Muscle of leg (tissue), 11 donors: ENCODE data around the gene RIMBP2. TPM values are rescaled to one million over a fixed set of nuclear protein-coding genes. Genes with fewer than 3 reads are reported as not detected.
A peak's percentile ranks its signal among the peaks of the same experiment; 100 is the strongest.

Experiments
- DNase-seq: peaks from one replicate; pipeline ENCODE4 v3.0.0; 2013
- H3K27ac ChIP-seq: one replicate; pipeline ENCODE4 v1.5.1; 2013; ENCODE audit warnings: mild to moderate bottlenecking, low read length, control low read depth
- H3K27me3 ChIP-seq: one replicate; pipeline ENCODE4 v1.6.1; 2013; ENCODE audit warnings: low read length; ENCODE audit not compliant: control insufficient read depth, insufficient read depth
- H3K36me3 ChIP-seq: one replicate; pipeline ENCODE4 v1.6.1; 2013; ENCODE audit warnings: low read length; ENCODE audit not compliant: control insufficient read depth, insufficient read depth
- H3K4me1 ChIP-seq: one replicate; pipeline ENCODE4 v1.6.1; 2013; ENCODE audit warnings: low read length; ENCODE audit not compliant: control insufficient read depth, insufficient read depth
- H3K4me3 ChIP-seq: one replicate; pipeline ENCODE4 v1.5.1; 2013; ENCODE audit warnings: low read length, control low read depth
- H3K9me3 ChIP-seq: replicated peaks from 2 replicates; pipeline ENCODE4 v1.6.1; 2013; ENCODE audit warnings: low read depth, low read length; ENCODE audit not compliant: control insufficient read depth
- WGBS: methylation state at CpG from one replicate; pipeline ENCODE4 v1.1.5; 2013; ENCODE audit warnings: missing lambda C conversion rate; ENCODE audit not compliant: insufficient coverage; 5-methylcytosine and 5-hydroxymethylcytosine counted together
- polyA plus RNA-seq, 8 donors: library from polyadenylated mRNA; unstranded; fragments of 120-200 nt; gene quantifications; one replicate each; pipeline versions ENCODE4 v1.2.1 to v1.2.3, GENCODE V29; 2013; ENCODE audit warnings: inconsistent platforms in 1 of 8, low replicate concordance in 1 of 8; ENCODE audit not compliant: insufficient read length in 8 of 8, insufficient read depth in 1 of 8
- total RNA-seq: library from RNA; stranded (reverse); fragments of 120-200 nt; gene quantifications from one replicate; pipeline ENCODE4 v1.2.4, GENCODE V29; 2013

The RIMBP2 gene
- total and polyA plus RNA-seq, 9 donors, result 0.46 to 2.1 (median 0.87) TPM

DNA sequence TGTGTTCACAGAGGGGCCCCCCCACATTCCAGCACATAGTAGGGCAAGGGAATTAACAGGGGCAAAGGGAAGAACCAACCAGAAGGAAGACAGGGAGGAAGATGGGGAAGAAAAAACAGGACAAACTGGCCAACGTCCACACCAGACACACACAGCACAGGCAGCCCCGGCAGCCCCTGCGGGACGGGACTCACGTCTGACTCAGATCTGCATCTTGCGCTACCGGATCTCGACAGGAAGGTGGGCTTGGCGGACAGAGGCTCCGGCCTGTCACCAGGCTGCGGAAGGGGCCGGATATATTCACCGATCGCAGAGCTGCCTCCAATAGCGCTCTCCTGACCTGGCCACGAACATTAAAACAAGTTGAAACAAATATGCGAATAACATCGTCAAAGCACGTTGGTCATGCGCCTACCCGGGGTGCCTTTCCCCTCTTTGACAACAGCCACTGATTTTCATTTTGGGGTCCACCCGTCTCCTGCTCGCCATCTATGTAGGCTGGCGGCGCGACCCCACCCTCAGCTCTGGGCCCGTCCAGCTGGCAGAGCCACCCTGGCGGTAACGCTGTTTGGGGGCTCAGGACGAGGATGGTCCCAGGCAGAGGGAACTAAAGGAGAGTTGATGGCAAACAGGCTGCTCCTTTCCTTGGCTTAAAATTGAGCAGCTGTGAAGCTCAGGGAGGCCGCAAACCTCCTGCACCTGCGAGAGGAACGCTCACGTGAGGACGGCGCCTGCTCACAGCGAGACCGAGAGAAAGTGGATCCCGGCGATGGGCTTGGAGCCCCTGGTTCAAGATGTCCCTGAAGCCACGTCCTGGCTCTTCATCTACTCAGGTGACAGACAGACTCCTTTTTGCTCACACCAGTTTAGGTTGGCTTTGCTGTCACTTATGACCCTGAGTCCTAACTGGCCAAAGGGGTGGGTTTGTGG is 264.8 kb downstream of the RIMBP2 start:
- H3K9me3 ChIP-seq, result no peaks in the 10 kb centered on the region
- no peak overlapping the region for H3K4me3 ChIP-seq
- no peaks in the 10 kb centered on the region for H3K4me1 ChIP-seq
- no peaks in the 10 kb centered on the region for H3K36me3 ChIP-seq
- no peak overlapping the region for H3K27ac ChIP-seq
- no peak for DNase-seq
- 82% methylated on average over 38 of the region's 41 CpGs for WGBS
- peaks cover 6% of the 10 kb centered on the region for H3K27me3 ChIP-seq

DNA sequence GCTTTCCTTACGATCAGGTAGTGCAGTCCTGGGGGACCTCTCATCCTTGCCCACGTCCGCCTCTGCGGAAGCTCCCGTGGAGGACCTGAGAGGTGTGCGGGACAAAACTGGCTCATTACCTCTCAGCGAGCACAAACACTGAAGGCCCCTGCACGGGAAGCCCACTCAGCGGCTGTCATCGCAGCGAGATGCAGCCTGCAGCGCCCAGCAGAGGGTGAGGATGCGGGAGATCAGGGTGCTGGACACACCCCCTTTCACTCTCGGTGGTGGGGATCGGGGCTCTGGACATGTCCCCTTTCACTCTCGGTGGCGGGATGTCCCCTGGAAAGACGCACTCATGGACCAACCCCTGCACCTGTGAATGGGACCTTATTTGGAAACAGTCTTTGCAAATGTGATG is 266.8 kb downstream of the RIMBP2 start:
- peaks cover 2% of the 10 kb centered on the region for H3K27me3 ChIP-seq
- 84% methylated on average over 18 of the region's 18 CpGs for WGBS
- H3K36me3 ChIP-seq, result no peaks in the 10 kb centered on the region

GRCh38 chr12:130448044-130448821 is 267.9 kb downstream of the RIMBP2 start:
- Histone ChIP-seq H3K36me3 (no peaks in the 10 kb centered on the region), H3K27me3 (peaks cover 2% of the 10 kb centered on the region)

More for the DNA sequence above, 266.8 kb downstream of the RIMBP2 start:
- no peak for DNase-seq
- no peaks in the 10 kb centered on the region for H3K9me3 ChIP-seq
- no peak overlapping the region for H3K27ac ChIP-seq
- peaks cover 5% of the 10 kb centered on the region for H3K4me1 ChIP-seq
- no peak overlapping the region for H3K4me3 ChIP-seq

DNA sequence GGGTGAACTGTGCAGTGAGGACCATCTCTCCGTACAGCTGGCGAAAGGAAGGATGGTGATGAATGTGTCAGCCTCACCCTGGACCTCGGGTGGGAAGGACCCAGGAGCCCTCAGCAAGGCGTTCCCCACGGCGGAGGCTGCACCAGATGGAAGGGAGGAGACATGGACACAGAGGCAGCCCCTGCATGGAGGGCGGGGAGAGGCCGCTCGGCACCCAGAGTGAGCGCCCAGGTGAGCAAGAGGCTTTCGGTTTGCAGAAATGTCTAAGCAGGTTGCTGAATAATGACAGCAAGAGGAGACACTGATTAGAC is 268.5 kb downstream of the RIMBP2 start:
- Histone ChIP-seq H3K9me3 (no peaks in the 10 kb centered on the region), H3K4me1 (peaks cover 7% of the 10 kb centered on the region), H3K36me3 (no peaks in the 10 kb centered on the region), H3K27ac (no peak overlapping the region), H3K4me3 (no peak overlapping the region), H3K27me3 (peaks cover 2% of the 10 kb centered on the region)
- 86% methylated on average over 7 of the region's 11 CpGs for WGBS
- DNase-seq, result no peak

More at GRCh38 chr12:130448044-130448821, 267.9 kb downstream of the RIMBP2 start:
- Histone ChIP-seq H3K4me1 (peaks cover 7% of the 10 kb centered on the region), H3K4me3 (no peak overlapping the region), H3K9me3 (no peaks in the 10 kb centered on the region), H3K27ac (no peak overlapping the region)
- no peak for DNase-seq
- WGBS, result 83% methylated on average over 19 of the region's 20 CpGs

GRCh38 chr12:130446846-130447654 is 269.0 kb downstream of the RIMBP2 start:
- Histone ChIP-seq H3K9me3 (no peaks in the 10 kb centered on the region), H3K27ac (no peak overlapping the region), H3K36me3 (no peaks in the 10 kb centered on the region), H3K4me3 (no peak overlapping the region), H3K27me3 (no peaks in the 10 kb centered on the region), H3K4me1 (peaks cover 7% of the 10 kb centered on the region)
- no peak for DNase-seq
- 81% methylated on average over 32 of the region's 32 CpGs for WGBS

DNA sequence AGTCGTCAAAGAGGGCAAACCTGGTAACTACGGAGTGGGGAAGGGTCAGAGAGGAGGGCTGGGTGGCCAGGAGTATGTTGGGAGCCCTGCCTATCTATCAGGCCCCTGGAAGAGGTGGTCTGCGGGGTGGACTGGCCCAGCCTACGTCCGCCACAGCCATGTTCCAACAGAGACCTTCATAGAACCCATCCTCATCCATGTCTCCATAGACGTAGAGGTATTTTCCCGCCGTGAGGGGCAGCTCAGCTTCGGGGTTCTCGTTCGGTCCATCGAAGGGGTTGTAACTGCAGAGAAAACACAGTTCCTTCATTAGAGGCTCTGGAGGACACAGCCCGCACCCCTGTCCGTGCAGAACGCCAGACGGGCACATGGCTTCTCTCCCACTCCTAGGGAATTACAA is 271.1 kb downstream of the RIMBP2 start:
- Histone ChIP-seq H3K9me3 (no peaks in the 10 kb centered on the region), H3K4me3 (no peak overlapping the region), H3K36me3 (no peaks in the 10 kb centered on the region), H3K4me1 (peaks cover 7% of the 10 kb centered on the region), H3K27ac (no peak overlapping the region), H3K27me3 (no peaks in the 10 kb centered on the region)
- 77% methylated on average over 14 of the region's 16 CpGs for WGBS
- DNase-seq, result no peak

- H3K36me3 ChIP-seq, result no peaks in the 10 kb centered on the region
- WGBS, result 50% methylated on average over 2 of the region's 5 CpGs
- no peaks in the 10 kb centered on the region for H3K9me3 ChIP-seq
- no peak overlapping the region for H3K27ac ChIP-seq
- peaks cover 7% of the 10 kb centered on the region for H3K4me1 ChIP-seq
- no peak overlapping the region for H3K4me3 ChIP-seq
- H3K27me3 ChIP-seq, result no peaks in the 10 kb centered on the region
- DNase-seq, result peak; percentile 41
Observed at GRCh38 chr12:130444061-130444460, 272.0 kb downstream of the RIMBP2 start.

DNA sequence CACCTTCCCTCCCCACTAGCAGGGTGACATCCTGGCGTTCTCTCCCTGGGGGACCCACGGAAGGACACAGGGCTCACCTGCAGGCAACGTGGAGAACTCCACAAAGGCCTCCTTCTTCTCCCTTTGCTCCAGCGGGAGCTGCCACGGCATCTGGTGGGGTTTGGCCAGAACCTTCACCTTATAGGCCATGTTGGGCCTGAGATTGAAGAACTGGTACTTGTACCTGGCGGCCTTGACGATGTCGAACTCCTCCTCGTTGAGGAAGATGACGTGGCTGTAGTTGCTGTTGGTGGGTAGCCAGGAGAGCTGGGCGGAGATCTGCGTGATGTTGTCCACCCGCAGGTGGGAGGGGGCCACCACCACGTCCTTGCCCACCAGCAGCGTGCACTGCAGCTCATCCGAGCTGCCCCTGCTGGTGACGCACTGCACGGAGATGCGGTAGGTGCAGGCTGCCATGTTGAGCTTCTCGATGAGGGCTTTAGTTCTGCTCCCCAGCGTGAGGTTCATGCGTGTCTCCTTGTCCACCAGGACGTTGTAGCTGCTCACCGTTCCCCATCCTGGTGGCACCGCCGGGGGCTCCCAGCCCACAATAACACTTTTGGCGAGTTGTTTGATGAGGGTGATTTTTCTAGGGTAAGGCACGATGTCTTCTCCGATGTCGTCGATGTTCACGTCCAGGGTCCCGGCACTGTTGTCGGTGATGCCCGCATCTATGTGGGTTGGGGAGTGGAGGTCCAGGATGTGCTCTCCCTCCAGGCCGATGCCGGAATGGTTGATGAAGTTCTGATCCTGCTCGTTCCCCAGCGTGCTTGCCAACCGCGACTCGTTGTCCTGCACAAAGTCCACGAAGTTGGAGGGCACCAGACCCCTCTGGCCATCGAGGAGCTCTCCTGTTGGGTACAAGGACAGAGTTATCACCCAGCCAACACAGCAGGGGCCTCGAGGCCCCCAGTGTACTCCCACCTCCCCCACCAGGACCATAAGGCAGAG is 274.0 kb downstream of the RIMBP2 start:
- Histone ChIP-seq H3K9me3 (no peaks in the 10 kb centered on the region), H3K4me1 (peaks cover 7% of the 10 kb centered on the region), H3K27ac (no peak overlapping the region), H3K4me3 (no peak overlapping the region), H3K36me3 (no peaks in the 10 kb centered on the region), H3K27me3 (no peaks in the 10 kb centered on the region)
- WGBS, result 91% methylated on average over 38 of the region's 45 CpGs
- DNase-seq, result no peak

DNA sequence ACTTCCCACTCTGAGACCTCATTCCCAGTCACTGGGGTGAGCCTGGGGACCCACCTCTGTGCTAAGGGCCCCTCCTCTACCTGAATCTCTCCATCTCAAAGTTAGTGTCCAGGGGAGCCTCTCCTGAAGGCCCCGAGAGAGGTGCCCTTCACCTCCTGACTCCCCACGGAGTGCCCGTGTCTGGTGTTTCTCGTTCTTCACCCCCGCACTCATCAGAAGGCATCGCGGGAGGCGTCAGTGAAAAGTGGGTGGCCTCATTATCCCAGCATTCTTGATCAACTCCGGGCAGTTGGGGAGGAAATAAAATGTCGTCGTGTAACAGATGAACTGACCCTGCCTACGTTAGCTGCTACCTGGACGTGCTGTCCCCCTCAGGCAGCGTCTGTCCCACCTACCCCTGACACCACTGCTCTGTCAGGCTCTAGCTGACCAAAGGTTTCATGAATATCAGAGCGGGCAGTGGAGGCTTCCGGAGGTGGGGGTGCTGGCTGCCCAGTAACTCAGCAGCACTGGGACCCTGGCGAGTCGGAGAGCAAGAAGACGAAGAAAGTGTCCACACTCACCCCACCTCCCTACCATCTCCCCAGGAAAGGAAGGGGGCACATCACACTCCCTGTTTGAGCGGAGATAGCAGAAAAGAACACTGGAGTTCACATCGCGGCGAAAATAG is 275.6 kb downstream of the RIMBP2 start:
- Histone ChIP-seq H3K36me3 (no peaks in the 10 kb centered on the region), H3K27me3 (no peaks in the 10 kb centered on the region), H3K4me1 (peaks cover 7% of the 10 kb centered on the region), H3K4me3 (no peak overlapping the region), H3K27ac (no peak overlapping the region), H3K9me3 (no peaks in the 10 kb centered on the region)
- WGBS, result 92% methylated on average over 22 of the region's 23 CpGs
- DNase-seq, result no peak
